CD4-positive, alpha-beta T cell treated with Interleukin-6 for 4 hours (primary cell): ENCODE results near the gene ALDH16A1.

Source experiments
- DNase-seq: peaks from one replicate; pipeline ENCODE4 v3.0.0-alpha.2; 2020; ENCODE audit warnings: mixed read lengths

ALDH16A1 gene

GRCh38 chr19:49453013-49453756 lies at the start of gene ALDH16A1:
TSS of gene ALDH16A1 (plus strand) at chr19:49453225. CDS start at chr19:49453332, 107 bp downstream.
- peak; percentile 97 for DNase-seq

- no peak for DNase-seq
Measured at GRCh38 chr19:49403404-49404187, 49.4 kb upstream of the ALDH16A1 start.

GRCh38 chr19:49407079-49407478 lies 45.9 kb upstream of the ALDH16A1 start:
- DNase-seq: no peak

GRCh38 chr19:49407482-49408015 lies 45.5 kb upstream of the ALDH16A1 start:
- DNase-seq: no peak

- DNase-seq: no peak
Measured at GRCh38 chr19:49408816-49409440, 44.1 kb upstream of the ALDH16A1 start.

- peak; percentile 41 for DNase-seq
Measured at GRCh38 chr19:49409441-49410029, 43.5 kb upstream of the ALDH16A1 start.

GRCh38 chr19:49411681-49412326 lies 41.2 kb upstream of the ALDH16A1 start:
- no peak for DNase-seq

GRCh38 chr19:49413348-49413747 lies 39.7 kb upstream of the ALDH16A1 start:
- DNase-seq: no peak

GRCh38 chr19:49414256-49414655 lies 38.8 kb upstream of the ALDH16A1 start:
- no peak for DNase-seq

GRCh38 chr19:49415102-49415809 lies 37.8 kb upstream of the ALDH16A1 start:
- DNase-seq: no peak

- DNase-seq: no peak
Measured at GRCh38 chr19:49415810-49416200, 37.2 kb upstream of the ALDH16A1 start.

GRCh38 chr19:49417088-49417487 lies 35.9 kb upstream of the ALDH16A1 start:
- DNase-seq: no peak

- no peak for DNase-seq
Measured at GRCh38 chr19:49418511-49418910, 34.5 kb upstream of the ALDH16A1 start.

GRCh38 chr19:49419173-49419572 lies 33.9 kb upstream of the ALDH16A1 start:
- no peak for DNase-seq

GRCh38 chr19:49420227-49420626 lies 32.8 kb upstream of the ALDH16A1 start:
- DNase-seq: no peak

GRCh38 chr19:49421039-49421877 lies 31.8 kb upstream of the ALDH16A1 start:
- peak; percentile 55 for DNase-seq

GRCh38 chr19:49421878-49422202 lies 31.2 kb upstream of the ALDH16A1 start:
- DNase-seq: no peak

- peak; percentile 58 for DNase-seq
Measured at GRCh38 chr19:49422407-49423070, 30.5 kb upstream of the ALDH16A1 start.

GRCh38 chr19:49423071-49423984 lies 29.7 kb upstream of the ALDH16A1 start, which contains the start of gene PTH2:
TSS of gene PTH2 (minus strand) at chr19:49423441. CDS start at chr19:49423339, 102 bp downstream.
- DNase-seq: no peak
